DND-41 (cell line): Measurements from ENCODE around the gene MBD3.

Experiments used
- ATAC-seq: fragments of 200-7000 bp; cut with Tn5 transposase; 3 replicates; pipeline ENCODE4 v1.9.1; 2021; ENCODE audit warnings: low read depth; ENCODE audit not compliant: insufficient read depth
- DNase-seq: peaks from one replicate; pipeline ENCODE4 v3.0.0-alpha.2; 2020
- H2AFZ ChIP-seq: 2 replicates; pipeline ENCODE4 v1.6.0; 2012; ENCODE audit warnings: low read depth, low read length
- H3K27ac ChIP-seq: 2 replicates; pipeline ENCODE4 v1.5.1; 2012; ENCODE audit warnings: low read length, inconsistent platforms
- H3K27me3 ChIP-seq: fragments of 200-600 bp; sonication (generic); 2 replicates; pipeline ENCODE4 v1.6.0; 2012; ENCODE audit warnings: low read length, mild to moderate bottlenecking, inconsistent platforms; ENCODE audit not compliant: insufficient read depth, poor library complexity
- H3K36me3 ChIP-seq: 2 replicates; pipeline ENCODE4 v1.5.1; 2012; ENCODE audit warnings: low read length, inconsistent platforms; ENCODE audit not compliant: insufficient read depth
- H3K4me1 ChIP-seq: 2 replicates; pipeline ENCODE4 v1.5.1; 2012; ENCODE audit warnings: mild to moderate bottlenecking, low read length; ENCODE audit not compliant: insufficient read depth
- H3K4me2 ChIP-seq: 2 replicates; pipeline ENCODE4 v1.6.0; 2012; ENCODE audit warnings: mild to moderate bottlenecking, moderate library complexity, low read length, inconsistent platforms; ENCODE audit not compliant: insufficient read depth
- H3K4me3 ChIP-seq, 2 experiments: fragments of 200-600 bp in 1 of 2; shearing (Covaris generic) in 1 of 2; 2 replicates each; pipeline ENCODE4 v1.5.1; 2012 to 2016; ENCODE audit warnings: inconsistent platforms in 2 of 2, low read length in 2 of 2, mild to moderate bottlenecking in 2 of 2, low read depth in 1 of 2, moderate library complexity in 1 of 2
- H3K79me2 ChIP-seq: 2 replicates; pipeline ENCODE4 v1.6.0; 2012; ENCODE audit warnings: low read length, inconsistent platforms; ENCODE audit not compliant: insufficient read depth
- H3K9ac ChIP-seq: 2 replicates; pipeline ENCODE4 v1.6.0; 2012; ENCODE audit warnings: low read depth, mild to moderate bottlenecking, inconsistent platforms, low read length, moderate library complexity
- H3K9me3 ChIP-seq: 2 replicates; pipeline ENCODE4 v1.5.1; 2012; ENCODE audit warnings: low read length, moderate library complexity, mild to moderate bottlenecking, inconsistent platforms; ENCODE audit not compliant: insufficient read depth, severe bottlenecking
- H4K20me1 ChIP-seq: 2 replicates; pipeline ENCODE4 v1.6.0; 2012; ENCODE audit warnings: low read length; ENCODE audit not compliant: insufficient read depth
- EZH2 ChIP-seq: IDR thresholded peaks from 3 replicates; pipeline ENCODE4 v1.6.1; 2012; ENCODE audit warnings: borderline replicate concordance, low read depth, mild to moderate bottlenecking, moderate library complexity, low read length, inconsistent platforms; ENCODE audit not compliant: severe bottlenecking
- TF ChIP-seq, protein P1 (sequence below): IDR thresholded peaks from 2 replicates; pipeline ENCODE4 v1.5.1; 2012; ENCODE audit warnings: borderline replicate concordance, low read length, moderate library complexity, mild to moderate bottlenecking; ENCODE audit not compliant: poor library complexity, severe bottlenecking; ENCODE audit errors: extremely low read depth

Gene MBD3

DNA sequence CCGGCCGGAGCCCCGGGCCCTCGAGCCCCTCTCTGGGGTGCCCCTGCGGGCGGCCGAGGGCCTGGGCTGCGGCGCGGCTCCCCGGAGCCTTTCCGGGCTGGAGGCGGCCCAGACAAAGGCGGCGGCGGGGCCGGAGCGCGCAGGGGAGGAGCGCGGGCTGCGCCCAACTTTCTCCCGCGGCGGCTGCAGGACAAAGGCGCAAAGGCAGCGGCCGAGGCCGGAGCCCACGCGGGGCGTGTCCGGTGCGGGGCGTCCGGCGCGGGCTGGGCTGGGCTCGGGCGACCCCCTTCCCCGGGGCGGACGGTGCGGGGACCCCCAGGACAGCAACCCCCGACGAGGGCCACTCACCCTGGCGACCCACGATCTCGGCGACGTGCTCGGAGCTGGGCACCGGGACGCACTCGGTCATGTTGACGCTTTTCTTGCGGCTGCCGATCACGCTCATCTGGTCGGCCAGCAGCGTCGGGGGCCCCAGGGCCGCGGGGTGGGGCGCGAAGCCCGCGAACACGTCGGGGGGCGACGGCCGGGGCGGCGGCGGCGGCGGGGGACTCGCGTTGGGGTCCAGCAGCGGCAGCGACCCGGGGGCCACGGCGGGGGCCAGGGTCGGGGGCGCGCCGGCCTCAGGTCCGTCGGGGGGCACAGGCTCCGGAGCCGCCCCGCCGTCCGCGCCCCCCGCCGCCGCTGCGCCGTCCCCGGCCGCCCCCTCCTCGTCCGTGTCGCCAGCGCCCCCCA is 25.4 kb downstream of the MBD3 start:
- no peak overlapping the region for H3K27ac ChIP-seq
- no peak for ATAC-seq
- peaks cover 39% of the 10 kb centered on the region for H4K20me1 ChIP-seq
- H3K79me2 ChIP-seq: peaks cover 52% of the 10 kb centered on the region
- no peak for DNase-seq
- H3K9me3 ChIP-seq: no peaks in the 10 kb centered on the region
- H2AFZ ChIP-seq: no peak overlapping the region
- TF ChIP-seq, protein P1, sequence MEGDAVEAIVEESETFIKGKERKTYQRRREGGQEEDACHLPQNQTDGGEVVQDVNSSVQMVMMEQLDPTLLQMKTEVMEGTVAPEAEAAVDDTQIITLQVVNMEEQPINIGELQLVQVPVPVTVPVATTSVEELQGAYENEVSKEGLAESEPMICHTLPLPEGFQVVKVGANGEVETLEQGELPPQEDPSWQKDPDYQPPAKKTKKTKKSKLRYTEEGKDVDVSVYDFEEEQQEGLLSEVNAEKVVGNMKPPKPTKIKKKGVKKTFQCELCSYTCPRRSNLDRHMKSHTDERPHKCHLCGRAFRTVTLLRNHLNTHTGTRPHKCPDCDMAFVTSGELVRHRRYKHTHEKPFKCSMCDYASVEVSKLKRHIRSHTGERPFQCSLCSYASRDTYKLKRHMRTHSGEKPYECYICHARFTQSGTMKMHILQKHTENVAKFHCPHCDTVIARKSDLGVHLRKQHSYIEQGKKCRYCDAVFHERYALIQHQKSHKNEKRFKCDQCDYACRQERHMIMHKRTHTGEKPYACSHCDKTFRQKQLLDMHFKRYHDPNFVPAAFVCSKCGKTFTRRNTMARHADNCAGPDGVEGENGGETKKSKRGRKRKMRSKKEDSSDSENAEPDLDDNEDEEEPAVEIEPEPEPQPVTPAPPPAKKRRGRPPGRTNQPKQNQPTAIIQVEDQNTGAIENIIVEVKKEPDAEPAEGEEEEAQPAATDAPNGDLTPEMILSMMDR: no peak
- TF ChIP-seq EZH2: no peak
- peak overlapping the region; percentile 65 for H3K9ac ChIP-seq
- H3K4me3 ChIP-seq: peak overlapping the region in 1 of 2 experiments; percentile 65; a peak in 3 of 4 replicates
- H3K27me3 ChIP-seq: no peaks in the 10 kb centered on the region
- H3K4me2 ChIP-seq: peak overlapping the region; percentile 82
- 0 out of 2 replicates have a peak, but pooled peaks cover 7% of the 10 kb centered on the region for H3K36me3 ChIP-seq
- peaks cover 29% of the 10 kb centered on the region for H3K4me1 ChIP-seq

GRCh38 chr19:1566392-1567115 is 26.1 kb downstream of the MBD3 start:
- Histone ChIP-seq H3K27me3 (no peaks in the 10 kb centered on the region), H4K20me1 (peaks cover 40% of the 10 kb centered on the region), H3K4me3 (peak overlapping the region in 1 of 2 experiments; percentile 65; a peak in 3 of 4 replicates), H3K4me1 (peaks cover 29% of the 10 kb centered on the region), H3K27ac (no peak overlapping the region; the same call in 1 of the 2 replicates), H3K36me3 (0 out of 2 replicates have a peak, but pooled peaks cover 7% of the 10 kb centered on the region), H3K9ac (peak overlapping the region; percentile 65), H3K9me3 (no peaks in the 10 kb centered on the region), H3K4me2 (peak overlapping the region; percentile 82), H2AFZ (no peak overlapping the region), H3K79me2 (peaks cover 54% of the 10 kb centered on the region)
- ATAC-seq (no peak), DNase-seq (no peak)
- TF ChIP-seq EZH2: no peak
- TF ChIP-seq, protein P1: no peak

GRCh38 chr19:1563251-1563650 is 29.4 kb downstream of the MBD3 start:
- H3K79me2 ChIP-seq: peaks cover 79% of the 10 kb centered on the region
- no peak overlapping the region for H3K27ac ChIP-seq
- peaks cover 12% of the 10 kb centered on the region; the same call in 1 of the 2 replicates for H3K36me3 ChIP-seq
- H3K4me3 ChIP-seq: no peak overlapping the region
- DNase-seq (no peak), ATAC-seq (no peak)
- TF ChIP-seq, protein P1: no peak
- no peak for TF ChIP-seq EZH2
- H3K4me1 ChIP-seq: peaks cover 21% of the 10 kb centered on the region
- no peak overlapping the region for H3K9ac ChIP-seq
- peaks cover 63% of the 10 kb centered on the region for H4K20me1 ChIP-seq
- H2AFZ ChIP-seq: no peak overlapping the region
- H3K4me2 ChIP-seq: no peak overlapping the region
- H3K27me3 ChIP-seq: no peaks in the 10 kb centered on the region
- no peaks in the 10 kb centered on the region for H3K9me3 ChIP-seq
